Esophagus (tissue), 2 donors: ENCODE measurements around the gene TUBB1. TPM values are rescaled to one million over a fixed set of nuclear protein-coding genes. Genes with fewer than 3 reads are reported as not detected.

Experiments used
- H3K27ac ChIP-seq, 2 donors: one replicate each; pipeline ENCODE4 v1.5.1; 2013; ENCODE audit warnings: low read depth in 2 of 2, mild to moderate bottlenecking in 2 of 2, inconsistent platforms in 1 of 2, low read length in 1 of 2, moderate library complexity in 1 of 2
- H3K27me3 ChIP-seq, 2 donors: one replicate each; pipeline ENCODE4 v1.6.1; 2013; ENCODE audit warnings: low read length in 2 of 2, control low read depth in 1 of 2, mild to moderate bottlenecking in 1 of 2; ENCODE audit not compliant: insufficient read depth in 2 of 2, control insufficient read depth in 1 of 2
- H3K36me3 ChIP-seq, 2 donors: one replicate each; pipeline ENCODE4 v1.6.1; 2013; ENCODE audit warnings: low read length in 1 of 2; ENCODE audit not compliant: control insufficient read depth in 2 of 2, insufficient read depth in 2 of 2
- H3K4me1 ChIP-seq, 2 donors: one replicate each; pipeline ENCODE4 v1.6.1; 2013; ENCODE audit warnings: low read length in 1 of 2; ENCODE audit not compliant: control insufficient read depth in 2 of 2, insufficient read depth in 2 of 2
- H3K4me3 ChIP-seq, 2 donors: one replicate each; pipeline ENCODE4 v1.5.1; 2013; ENCODE audit warnings: low read length in 2 of 2, mild to moderate bottlenecking in 2 of 2, low read depth in 1 of 2, moderate library complexity in 1 of 2
- H3K9me3 ChIP-seq, 2 donors: one replicate each; pipeline ENCODE4 v1.6.1; 2013; ENCODE audit warnings: mild to moderate bottlenecking in 2 of 2, low read depth in 1 of 2, low read length in 1 of 2, moderate library complexity in 1 of 2; ENCODE audit not compliant: control insufficient read depth in 2 of 2, insufficient read depth in 1 of 2
- WGBS, 2 donors: extraction: QIAGEN DNeasy Blood & Tissue Kit; methylation state at CpG; one replicate each; pipeline ENCODE4 v1.1.7; 2013; 5-methylcytosine and 5-hydroxymethylcytosine counted together
- polyA plus RNA-seq, 2 donors: library from polyadenylated mRNA; stranded (reverse); fragments of 200-250 nt; gene quantifications; one replicate each; pipeline ENCODE4 v1.2.3, GENCODE V29; 2013
- donor health status: healthy with polysubstance abuse.
- donor health status: Bipolar disorder and iron deficiency.

Gene TUBB1
- under 1 TPM in 1 of 2 donors, not detected in 1; 0.04 TPM for polyA plus RNA-seq

GRCh38 chr20:59019217-59019616 is at the start of gene TUBB1:
TSS of gene TUBB1 (plus strand) at chr20:59019429. CDS start at chr20:59019523, 94 bp downstream.
- H3K27ac ChIP-seq: no peak within 1 kb of the TSS
- no peaks in the 10 kb centered on the region for H3K27me3 ChIP-seq
- peaks cover 4 to 8% of the 10 kb centered on the region in 2 donors for H3K36me3 ChIP-seq
- H3K9me3 ChIP-seq: no peaks in the 10 kb centered on the region
- no peak within 1 kb of the TSS for H3K4me3 ChIP-seq
- peaks cover 0 to 2% of the 10 kb centered on the region in 2 donors for H3K4me1 ChIP-seq
- 96 to 97% methylated on average over 5 of the region's 5 CpGs for WGBS, 2 donors

GRCh38 chr20:58969439-58969838 is 49.8 kb upstream of the TUBB1 start:
- H3K27ac ChIP-seq: no peak overlapping the region
- H3K9me3 ChIP-seq: no peaks in the 10 kb centered on the region
- 71% methylated on average over 2 of the region's 2 CpGs for WGBS, 2 donors
- no peaks in the 10 kb centered on the region for H3K27me3 ChIP-seq
- no peaks in the 10 kb centered on the region for H3K36me3 ChIP-seq
- H3K4me1 ChIP-seq: peaks cover 0 to 2% of the 10 kb centered on the region in 2 donors
- no peak overlapping the region for H3K4me3 ChIP-seq

DNA sequence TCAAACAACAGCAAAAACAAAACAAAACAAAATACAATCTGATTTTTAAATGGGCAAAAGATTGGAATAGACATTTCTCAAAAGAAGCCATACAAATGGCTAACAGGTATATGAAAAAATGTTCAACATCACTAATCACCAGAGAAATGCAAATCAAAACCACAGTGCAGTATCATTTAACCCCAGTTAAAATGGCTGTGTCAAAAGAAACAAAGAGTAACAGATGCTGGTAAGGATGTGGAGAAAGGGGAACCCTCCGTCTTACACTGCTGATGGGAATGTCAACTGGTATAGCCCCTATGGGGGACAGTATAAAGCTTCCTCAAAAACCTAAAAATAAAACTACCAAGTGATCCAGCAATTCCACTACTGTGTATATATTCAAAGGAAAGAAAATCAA is 49.1 kb upstream of the TUBB1 start:
- Histone ChIP-seq H3K4me1 (peaks cover 0 to 2% of the 10 kb centered on the region in 2 donors), H3K4me3 (no peak overlapping the region), H3K9me3 (no peaks in the 10 kb centered on the region), H3K27ac (no peak overlapping the region), H3K27me3 (no peaks in the 10 kb centered on the region), H3K36me3 (no peaks in the 10 kb centered on the region)
- WGBS, 2 donors: 82 to 86% methylated on average over 1 of the region's 1 CpG

DNA sequence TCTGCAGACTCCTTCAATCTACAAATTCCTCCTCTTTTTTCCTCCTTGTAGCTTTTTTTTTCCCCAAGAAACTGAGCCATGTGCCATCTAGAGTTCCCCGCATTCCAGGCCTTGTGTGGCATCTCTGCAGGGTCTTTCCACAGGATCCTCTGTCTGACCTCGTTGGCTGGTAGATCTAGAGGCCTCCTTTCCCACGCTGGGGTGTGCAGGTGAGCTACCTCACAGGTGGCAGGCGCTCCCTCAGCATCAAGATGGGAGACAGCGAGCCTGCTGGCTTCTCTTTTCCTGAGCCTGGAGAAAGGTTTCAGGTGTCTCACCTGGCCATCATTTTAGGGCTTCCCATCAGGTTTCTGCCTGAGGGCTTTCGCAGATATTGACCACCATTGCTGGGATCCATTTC is 47.8 kb upstream of the TUBB1 start:
- H3K4me1 ChIP-seq: no peaks in the 10 kb centered on the region
- H3K27ac ChIP-seq: no peak overlapping the region
- H3K27me3 ChIP-seq: no peaks in the 10 kb centered on the region
- no peak overlapping the region for H3K4me3 ChIP-seq
- H3K9me3 ChIP-seq: peaks cover 2% of the 10 kb centered on the region in 2 donors
- no peaks in the 10 kb centered on the region for H3K36me3 ChIP-seq
- 77 to 79% methylated on average over 6 of the region's 6 CpGs for WGBS, 2 donors

GRCh38 chr20:58973179-58973578 is 46.0 kb upstream of the TUBB1 start:
- Histone ChIP-seq H3K4me3 (no peak overlapping the region), H3K4me1 (no peaks in the 10 kb centered on the region), H3K36me3 (no peaks in the 10 kb centered on the region), H3K27ac (no peak overlapping the region), H3K9me3 (peaks cover 2% of the 10 kb centered on the region in 2 donors), H3K27me3 (no peaks in the 10 kb centered on the region)
- 82 to 84% methylated on average over 4 of the region's 4 CpGs for WGBS, 2 donors

DNA sequence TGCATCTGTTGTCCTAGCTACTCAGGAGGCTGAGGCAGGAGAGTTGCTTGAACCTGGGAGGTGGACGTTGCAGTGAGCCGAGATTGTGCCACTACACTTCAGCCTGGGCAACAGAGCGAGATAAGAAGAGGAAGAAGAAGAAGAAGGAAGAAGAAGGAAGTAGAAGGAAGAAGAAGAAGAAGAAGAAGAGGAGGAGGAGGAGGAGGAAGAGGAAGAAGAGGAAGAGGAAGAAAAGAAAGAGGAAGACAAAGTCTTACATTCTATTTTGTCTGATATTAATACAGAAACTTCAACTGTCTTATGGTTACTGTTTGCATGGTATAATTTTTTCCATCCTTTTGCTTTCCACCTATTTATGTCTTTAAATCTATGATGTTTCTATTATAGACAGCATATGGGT is 45.4 kb upstream of the TUBB1 start:
- Histone ChIP-seq H3K4me1 (no peaks in the 10 kb centered on the region), H3K4me3 (no peak overlapping the region), H3K27ac (no peak overlapping the region), H3K9me3 (peaks cover 2% of the 10 kb centered on the region in 2 donors), H3K27me3 (no peaks in the 10 kb centered on the region), H3K36me3 (no peaks in the 10 kb centered on the region)
- WGBS, 2 donors: 84 to 87% methylated on average over 3 of the region's 3 CpGs

DNA sequence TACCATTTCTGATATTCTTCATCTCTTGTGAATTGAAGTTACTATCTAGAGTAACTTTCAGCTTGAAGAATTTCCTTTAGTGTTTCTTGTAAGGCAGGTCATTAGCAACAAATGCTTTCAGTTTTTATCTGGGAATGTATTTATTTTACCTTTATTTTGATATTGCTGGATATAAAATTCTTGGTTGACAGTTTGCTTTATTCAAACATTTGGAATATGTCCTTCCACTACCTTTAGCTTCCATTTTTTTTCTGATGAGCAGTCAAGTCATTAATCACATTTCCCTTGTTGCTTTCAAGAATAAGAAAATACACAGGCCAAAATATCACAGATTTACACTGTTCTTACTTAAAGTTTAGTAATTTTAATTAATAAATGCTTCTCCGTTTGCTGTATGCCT is 43.9 kb upstream of the TUBB1 start:
- no peaks in the 10 kb centered on the region for H3K4me1 ChIP-seq
- H3K27ac ChIP-seq: no peak overlapping the region
- 90 to 94% methylated on average over 1 of the region's 1 CpG for WGBS, 2 donors
- no peaks in the 10 kb centered on the region for H3K27me3 ChIP-seq
- H3K4me3 ChIP-seq: no peak overlapping the region
- H3K36me3 ChIP-seq: no peaks in the 10 kb centered on the region
- peaks cover 2% of the 10 kb centered on the region in 2 donors for H3K9me3 ChIP-seq

GRCh38 chr20:58976061-58976730 is 43.0 kb upstream of the TUBB1 start:
- no peak overlapping the region for H3K4me3 ChIP-seq
- H3K4me1 ChIP-seq: no peaks in the 10 kb centered on the region
- H3K27ac ChIP-seq: no peak overlapping the region
- no peaks in the 10 kb centered on the region for H3K36me3 ChIP-seq
- H3K9me3 ChIP-seq: peaks cover 2% of the 10 kb centered on the region in 2 donors
- 84 to 91% methylated on average over 3 of the region's 3 CpGs for WGBS, 2 donors
- no peaks in the 10 kb centered on the region for H3K27me3 ChIP-seq

DNA sequence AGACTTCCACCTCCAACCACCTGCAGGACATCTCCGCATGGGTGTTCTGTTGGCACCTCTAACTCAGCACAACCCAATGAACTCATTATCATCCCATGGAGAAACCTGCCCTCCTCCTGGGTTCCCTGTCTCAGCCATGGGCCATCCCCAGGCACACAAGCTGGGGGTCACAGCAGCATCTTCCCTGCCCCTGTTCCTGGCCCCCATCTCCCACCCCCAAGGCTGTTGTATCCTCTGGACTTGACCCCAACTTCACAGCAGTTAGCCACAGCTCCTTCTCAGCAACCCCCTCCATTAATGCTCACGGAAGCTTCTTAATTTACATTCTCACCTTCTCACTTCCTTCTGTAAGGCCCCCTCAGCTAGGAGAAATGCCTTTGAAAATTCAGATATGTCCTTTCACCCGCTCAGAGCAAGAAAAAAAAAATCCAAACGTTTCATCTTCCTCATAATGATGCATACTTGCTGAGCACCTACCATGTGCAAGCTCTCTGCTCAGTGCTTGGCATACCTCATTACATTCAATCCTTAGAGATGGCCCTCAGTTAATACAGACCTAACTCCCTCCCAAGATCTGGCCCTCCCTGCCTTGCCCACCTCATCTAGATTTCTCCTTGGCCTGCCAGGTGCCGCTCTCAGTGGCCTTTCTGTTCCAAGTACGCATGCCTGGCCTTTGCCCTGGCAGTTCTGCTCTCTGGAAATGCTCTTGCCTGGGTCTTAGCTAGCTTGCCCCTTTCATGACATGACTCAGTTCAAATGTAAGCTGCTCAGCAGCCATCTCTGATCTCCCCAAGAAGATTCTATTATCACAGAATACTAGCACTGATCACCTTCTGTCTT is 40.7 kb upstream of the TUBB1 start:
- no peaks in the 10 kb centered on the region for H3K27me3 ChIP-seq
- H3K9me3 ChIP-seq: peaks cover 2% of the 10 kb centered on the region in 2 donors
- 72 to 75% methylated on average over 6 of the region's 6 CpGs for WGBS, 2 donors
- no peak overlapping the region for H3K4me3 ChIP-seq
- H3K4me1 ChIP-seq: peaks cover 2 to 4% of the 10 kb centered on the region in 2 donors
- no peaks in the 10 kb centered on the region for H3K36me3 ChIP-seq
- no peak overlapping the region for H3K27ac ChIP-seq
